ENCODE results near the gene COL18A1. TPM values are rescaled to one million over a fixed set of nuclear protein-coding genes. Genes with fewer than 3 reads are reported as not detected.

The COL18A1 gene
- total and polyA plus RNA-seq, 2 donors (not counting 1 experiment from before 2014, with no cell fraction given) = 15.6 to 24.7 TPM

- H3K4me3 Mint-ChIP-seq = no peak overlapping the region
- no peaks in the 10 kb centered on the region for H3K9me3 Mint-ChIP-seq (ENCODE audit: insufficient read depth)
- no peaks in the 10 kb centered on the region for H3K4me1 Mint-ChIP-seq
- no peaks in the 10 kb centered on the region for H3K36me3 ChIP-seq (replicated peaks in 1 of 2; ENCODE audit: control extremely low read depth in 1 of 2, control insufficient read depth in 1 of 2, extremely low read depth in 1 of 2, insufficient read depth in 2 of 2, low read length in 1 of 2)
- H3K27ac ChIP-seq (ENCODE audit: low read length in 2 of 2) = no peak overlapping the region
- intact Hi-C loops (cut with micrococcal nuclease) = no loop called here
- H3K4me1 ChIP-seq (ENCODE audit: control insufficient read depth in 2 of 2, insufficient read depth in 2 of 2, low read length in 2 of 2) = no peaks in the 10 kb centered on the region
- no peak overlapping the region for H3K4me2 ChIP-seq (replicated peaks; ENCODE audit: low read depth, low read length, poor library complexity, severe bottlenecking)
- H3K4me3 ChIP-seq (ENCODE audit: control extremely low read depth in 1 of 5, extremely low read depth in 1 of 5, insufficient read depth in 1 of 5, low read depth in 2 of 5, low read length in 4 of 5) = no peak overlapping the region
- H3K27me3 Mint-ChIP-seq = peaks cover 14% of the 10 kb centered on the region
- CTCF ChIA-PET = interaction anchor here (0.8 kb wide), 1 partner anchor 297 kb away, joined by 3 read pairs; no protein-coding TSS in a partner anchor
- H3K9me3 ChIP-seq (ENCODE audit: control extremely low read depth in 1 of 3, control insufficient read depth in 2 of 3, insufficient read depth in 1 of 3, low read length in 2 of 3) = peaks cover 1 to 9% (median 4%) of the 10 kb centered on the region in 3 donors
- H2AFZ ChIP-seq (ENCODE audit: insufficient read depth, low read depth, low read length, poor library complexity, severe bottlenecking) = no peak overlapping the region
- no peaks in the 10 kb centered on the region for H4K20me1 ChIP-seq (ENCODE audit: control insufficient read depth, insufficient read depth, low read length, poor library complexity, severe bottlenecking)
- no peak for TF ChIP-seq EZH2 (IDR thresholded peaks at IDR 0.05; ENCODE audit: borderline replicate concordance, insufficient read depth, low read depth, low read length, poor library complexity, severe bottlenecking)
- no peak for TF ChIP-seq CTCF (IDR thresholded peaks at IDR 0.05)
- POLR2A ChIA-PET = no interaction called here
- peaks cover 0 to 13% (median 0%) of the 10 kb centered on the region in 4 experiments for H3K27me3 ChIP-seq (replicated peaks in 1 of 4; ENCODE audit: control extremely low read depth in 1 of 4, control insufficient read depth in 3 of 4, insufficient read depth in 4 of 4, low read length in 3 of 4)
- no peaks in the 10 kb centered on the region for H3K79me2 ChIP-seq (ENCODE audit: control insufficient read depth, insufficient read depth, low read length)
- H3K27ac Mint-ChIP-seq = no peak overlapping the region
- 85% methylated on average over 19 of the region's 22 CpGs for whole genome bisulfite sequencing (ENCODE audit: insufficient coverage)
- DNase-seq (no peak), ATAC-seq (ENCODE audit: low read depth) (no peak)
- H3K9ac ChIP-seq (ENCODE audit: low read length) = no peak overlapping the region
Measured at GRCh38 chr21:45449658-45450422, 44.9 kb downstream of the COL18A1 start.

DNA sequence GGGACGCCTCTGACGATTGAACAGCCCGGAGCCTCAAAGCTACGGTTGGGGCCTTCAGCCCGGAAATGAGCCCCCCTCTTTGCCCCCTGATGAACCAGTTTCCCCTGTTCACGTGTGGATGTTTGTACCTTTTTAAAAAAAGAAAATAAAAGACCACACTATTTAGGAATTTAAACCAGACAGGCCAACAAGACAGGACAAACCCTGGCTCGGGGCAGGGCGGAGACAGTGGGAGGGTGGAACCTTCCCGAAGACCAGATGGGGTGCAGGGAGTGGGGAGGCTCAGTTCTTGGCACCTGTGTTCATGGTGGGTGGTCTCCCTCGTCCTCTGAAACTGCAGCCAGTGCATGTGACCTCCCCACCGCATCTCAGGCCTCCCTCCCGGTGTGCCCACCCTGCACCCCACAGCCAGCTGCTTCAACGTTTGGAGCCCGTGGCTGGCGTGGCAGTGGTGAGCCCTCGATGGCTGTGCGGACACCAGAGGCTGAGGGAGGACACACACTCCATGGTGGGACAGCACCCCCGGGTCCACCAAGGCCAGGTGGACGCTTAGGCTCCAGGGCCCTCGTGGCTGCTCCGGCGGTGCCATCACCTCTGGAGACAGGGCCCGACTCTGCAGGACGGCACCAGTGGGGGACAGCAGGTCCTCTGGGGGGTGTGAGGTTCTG, 45.6 kb downstream of the COL18A1 start:
- 90% methylated on average over 21 of the region's 24 CpGs for WGBS (ENCODE audit: insufficient coverage)
- H3K9me3 ChIP-seq (ENCODE audit: control extremely low read depth in 1 of 3, control insufficient read depth in 2 of 3, insufficient read depth in 1 of 3, low read length in 2 of 3) = peaks cover 1 to 9% (median 4%) of the 10 kb centered on the region in 3 donors
- H2AFZ ChIP-seq (ENCODE audit: insufficient read depth, low read depth, low read length, poor library complexity, severe bottlenecking) = no peak overlapping the region
- H3K9ac ChIP-seq (ENCODE audit: low read length) = no peak overlapping the region
- no peak for ATAC-seq (ENCODE audit: low read depth)
- Mint-ChIP-seq H3K9me3 (ENCODE audit: insufficient read depth) (no peaks in the 10 kb centered on the region), H3K4me3 (no peak overlapping the region), H3K27ac (no peak overlapping the region), H3K4me1 (no peaks in the 10 kb centered on the region), H3K27me3 (peaks cover 14% of the 10 kb centered on the region)
- ChIA-PET CTCF (no interaction called here), POLR2A (no interaction called here)
- no peak overlapping the region for H3K4me2 ChIP-seq (replicated peaks; ENCODE audit: low read depth, low read length, poor library complexity, severe bottlenecking)
- no peak for DNase-seq
- TF ChIP-seq EZH2 (IDR thresholded peaks at IDR 0.05; ENCODE audit: borderline replicate concordance, insufficient read depth, low read depth, low read length, poor library complexity, severe bottlenecking) = no peak
- no peak for TF ChIP-seq CTCF (IDR thresholded peaks at IDR 0.05)
- no peak overlapping the region for H3K27ac ChIP-seq (ENCODE audit: low read length in 2 of 2)
- H3K4me1 ChIP-seq (ENCODE audit: control insufficient read depth in 2 of 2, insufficient read depth in 2 of 2, low read length in 2 of 2) = no peaks in the 10 kb centered on the region
- H3K4me3 ChIP-seq (ENCODE audit: control extremely low read depth in 1 of 5, extremely low read depth in 1 of 5, insufficient read depth in 1 of 5, low read depth in 2 of 5, low read length in 4 of 5) = no peak overlapping the region
- H3K79me2 ChIP-seq (ENCODE audit: control insufficient read depth, insufficient read depth, low read length) = no peaks in the 10 kb centered on the region
- no peaks in the 10 kb centered on the region for H3K36me3 ChIP-seq (replicated peaks in 1 of 2; ENCODE audit: control extremely low read depth in 1 of 2, control insufficient read depth in 1 of 2, extremely low read depth in 1 of 2, insufficient read depth in 2 of 2, low read length in 1 of 2)
- intact Hi-C loops (cut with micrococcal nuclease) = no loop called here
- H4K20me1 ChIP-seq (ENCODE audit: control insufficient read depth, insufficient read depth, low read length, poor library complexity, severe bottlenecking) = no peaks in the 10 kb centered on the region
- peaks cover 0 to 9% (median 0%) of the 10 kb centered on the region in 4 experiments for H3K27me3 ChIP-seq (replicated peaks in 1 of 4; ENCODE audit: control extremely low read depth in 1 of 4, control insufficient read depth in 3 of 4, insufficient read depth in 4 of 4, low read length in 3 of 4)
